ENCODE measurements around the gene WDR20. TPM values are rescaled to one million over a fixed set of nuclear protein-coding genes. Genes with fewer than 3 reads are reported as not detected.
A peak's percentile ranks its signal among the peaks of the same experiment; 100 is the strongest.
"Not testable (repeated sequence)": the region's sequence is repeated elsewhere in the genome, so short reads cannot be mapped to it uniquely, and the experiment has no call there.

Gene WDR20
- total and polyA plus RNA-seq, 2 of the 4 experiments (the other 2 are of a cell fraction), result 20.3 to 27.4 TPM

DNA sequence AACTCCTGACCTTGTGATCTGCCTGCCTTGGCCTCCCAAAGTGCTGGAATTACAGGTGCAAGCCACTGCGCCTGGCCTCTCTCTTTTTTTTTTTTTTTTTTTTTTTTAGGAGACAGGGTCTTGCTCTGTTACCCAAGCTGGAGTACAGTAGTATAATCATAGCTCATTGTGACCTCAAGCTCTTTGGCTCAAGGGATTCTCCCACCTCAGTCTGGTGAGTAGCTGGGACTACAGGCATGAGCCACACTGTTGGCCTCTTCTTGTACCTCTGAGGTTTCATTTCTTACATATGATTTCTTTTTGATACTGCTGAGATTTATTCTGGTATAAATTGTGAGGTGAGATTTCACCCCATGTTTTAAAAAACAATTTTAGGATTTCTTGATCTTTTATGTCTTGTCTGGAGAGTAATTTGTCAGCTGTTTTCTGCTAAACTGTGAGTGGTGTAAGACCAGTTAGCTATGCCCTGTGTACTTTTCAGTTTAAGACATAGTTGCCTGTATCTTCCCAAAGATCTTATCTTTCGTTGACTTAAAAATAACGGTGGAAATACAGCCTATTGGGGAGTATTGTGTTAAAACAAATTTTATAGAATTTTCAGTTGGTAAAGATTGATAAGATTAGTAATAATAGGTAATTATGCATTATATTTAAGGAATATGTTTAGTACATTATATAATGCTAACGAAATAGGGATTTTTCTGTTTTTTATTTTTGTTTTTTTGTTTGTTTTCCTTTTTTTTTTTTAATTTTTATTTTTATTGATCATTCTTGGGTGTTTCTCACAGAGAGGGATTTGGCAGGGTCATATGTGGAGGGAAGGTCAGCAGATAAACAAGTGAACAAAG lies 31.7 kb downstream of the WDR20 start:
- CTCF ChIA-PET, result no interaction called here
- intact Hi-C loops (cut with micrococcal nuclease), result no loop called here
- no peak overlapping the region for H4K91ac ChIP-seq (ENCODE audit: insufficient read depth, low read depth, low read length)
- ATAC-seq (ENCODE audit: low read depth) (no peak), DNase-seq (peak; percentile 25)
- no peak overlapping the region for H2BK20ac ChIP-seq (ENCODE audit: low read depth, low read length)
- no peak overlapping the region for H3K23ac ChIP-seq (ENCODE audit: low read depth, low read length)
- no peak for TF ChIP-seq RFX5 (IDR thresholded peaks at IDR 0.05; ENCODE audit: low read depth, low read length)
- no peak overlapping the region for H2BK5ac ChIP-seq (ENCODE audit: low read depth, low read length, poor library complexity, severe bottlenecking)
- peaks cover 17% of the 10 kb centered on the region for H4K20me1 ChIP-seq (ENCODE audit: insufficient read depth, low read length)
- H4K8ac ChIP-seq (ENCODE audit: low read depth in 2 of 2, low read length in 2 of 2), result no peak overlapping the region
- H3K14ac ChIP-seq (replicated peaks; ENCODE audit: low read depth, low read length), result no peak overlapping the region
- no TSS peak for BruUV-seq (replicated peaks)
- H3K4ac ChIP-seq (ENCODE audit: low read depth, low read length), result no peak overlapping the region
- no peak overlapping the region for H3K9ac ChIP-seq (ENCODE audit: low read depth, low read length)
- POLR2A ChIA-PET (ENCODE audit: unreplicated experiment), result no interaction called here
- in situ Hi-C loops (cut with MboI; ENCODE audit: low sequenced_read_pairs), result no loop called here
- no peak overlapping the region for H3K4me3 ChIP-seq (ENCODE audit: insufficient read depth, low read depth, low read length)
- no peaks in the 10 kb centered on the region for H3K9me3 ChIP-seq (ENCODE audit: control insufficient read depth, insufficient read depth, low read length)
- peaks cover 3% of the 10 kb centered on the region for H3K9me1 ChIP-seq (ENCODE audit: insufficient read depth, low read length)
- no peak overlapping the region for H3K4me2 ChIP-seq (ENCODE audit: low read depth, low read length)
- no peak overlapping the region for H3K18ac ChIP-seq (ENCODE audit: low read depth, low read length)
- H3K56ac ChIP-seq (ENCODE audit: extremely low read depth, insufficient read depth, low read length), result no peak overlapping the region
- no peak overlapping the region for H2BK15ac ChIP-seq (ENCODE audit: low read depth, low read length)
- H3K27me3 ChIP-seq (ENCODE audit: control insufficient read depth, insufficient read depth, low read length), result no peaks in the 10 kb centered on the region
- H4K5ac ChIP-seq (ENCODE audit: low read depth, low read length), result no peak overlapping the region
- WGBS, 2 experiments (ENCODE audit: extremely low coverage in 2 of 2, insufficient read length in 1 of 2), result no CpG with 5 or more reads among the region's 4 CpGs
- no peak overlapping the region for H2AK9ac ChIP-seq (replicated peaks; ENCODE audit: low read depth, low read length, poor library complexity)
- peaks cover 12 to 36% of the 10 kb centered on the region in 2 experiments for H3K79me1 ChIP-seq (ENCODE audit: low read depth in 1 of 2, low read length in 2 of 2)
- dilution Hi-C loops (cut with HindIII; ENCODE audit: low sequenced_read_pairs, unreplicated experiment), result no loop called here
- H3K36me3 ChIP-seq (ENCODE audit: control insufficient read depth, insufficient read depth, low read length), result no peaks in the 10 kb centered on the region
- no peak overlapping the region for H2AFZ ChIP-seq (replicated peaks; ENCODE audit: low read length, poor library complexity)
- no peak overlapping the region for H2AK5ac ChIP-seq (ENCODE audit: low read depth, low read length)
- no peak overlapping the region for H2BK120ac ChIP-seq (ENCODE audit: low read depth, low read length)
- no peaks in the 10 kb centered on the region for H3K4me1 ChIP-seq (ENCODE audit: control insufficient read depth, insufficient read depth, low read length)
- no peak overlapping the region for H3K27ac ChIP-seq (ENCODE audit: insufficient read depth, low read length)

DNA sequence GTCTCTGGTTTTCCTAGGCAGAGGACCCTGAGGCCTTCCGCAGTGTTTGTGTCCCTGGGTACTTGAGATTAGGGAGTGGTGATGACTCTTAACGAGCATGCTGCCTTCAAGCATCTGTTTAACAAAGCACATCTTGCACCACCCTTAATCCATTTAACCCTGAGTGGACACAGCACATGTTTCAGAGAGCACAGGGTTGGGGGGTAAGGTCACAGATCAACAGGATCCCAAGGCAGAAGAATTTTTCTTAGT lies 32.2 kb downstream of the WDR20 start:
- H2AK5ac ChIP-seq (ENCODE audit: low read depth, low read length); H2AK9ac ChIP-seq (replicated peaks; ENCODE audit: low read depth, low read length, poor library complexity); H3K23ac ChIP-seq (ENCODE audit: low read depth, low read length); H3K14ac ChIP-seq (replicated peaks; ENCODE audit: low read depth, low read length); H3K4me1 ChIP-seq (ENCODE audit: control insufficient read depth, insufficient read depth, low read length); H3K4ac ChIP-seq (ENCODE audit: low read depth, low read length); H3K27me3 ChIP-seq (ENCODE audit: control insufficient read depth, insufficient read depth, low read length); intact Hi-C loops (cut with micrococcal nuclease); dilution Hi-C loops (cut with HindIII; ENCODE audit: low sequenced_read_pairs, unreplicated experiment); DNase-seq; POLR2A ChIA-PET (ENCODE audit: unreplicated experiment); H3K9me3 ChIP-seq (ENCODE audit: control insufficient read depth, insufficient read depth, low read length); H4K8ac ChIP-seq (ENCODE audit: low read depth in 2 of 2, low read length in 2 of 2); H4K91ac ChIP-seq (ENCODE audit: insufficient read depth, low read depth, low read length); in situ Hi-C loops (cut with MboI; ENCODE audit: low sequenced_read_pairs); BruUV-seq (replicated peaks); H2AFZ ChIP-seq (replicated peaks; ENCODE audit: low read length, poor library complexity); CTCF ChIA-PET; H4K5ac ChIP-seq (ENCODE audit: low read depth, low read length); H2BK15ac ChIP-seq (ENCODE audit: low read depth, low read length); H3K4me3 ChIP-seq (ENCODE audit: insufficient read depth, low read depth, low read length); H3K56ac ChIP-seq (ENCODE audit: extremely low read depth, insufficient read depth, low read length); H3K18ac ChIP-seq (ENCODE audit: low read depth, low read length); H3K4me2 ChIP-seq (ENCODE audit: low read depth, low read length); H2BK5ac ChIP-seq (ENCODE audit: low read depth, low read length, poor library complexity, severe bottlenecking); H3K9ac ChIP-seq (ENCODE audit: low read depth, low read length); ATAC-seq (ENCODE audit: low read depth); H3K9me1 ChIP-seq (ENCODE audit: insufficient read depth, low read length); H2BK20ac ChIP-seq (ENCODE audit: low read depth, low read length); H2BK120ac ChIP-seq (ENCODE audit: low read depth, low read length); H3K27ac ChIP-seq (ENCODE audit: insufficient read depth, low read length); H3K36me3 ChIP-seq (ENCODE audit: control insufficient read depth, insufficient read depth, low read length): not testable (repeated sequence)
- no CpG with 5 or more reads among the region's 2 CpGs for WGBS, 2 experiments (ENCODE audit: extremely low coverage in 2 of 2, insufficient read length in 1 of 2)
- peaks cover 15% of the 10 kb centered on the region for H4K20me1 ChIP-seq (ENCODE audit: insufficient read depth, low read length)
- peaks cover 9 to 34% of the 10 kb centered on the region in 2 experiments for H3K79me1 ChIP-seq (ENCODE audit: low read depth in 1 of 2, low read length in 2 of 2)
